Sigmoid colon (tissue), 4 donors: ENCODE measurements around the gene FANCC.

Experiments
- EP300 ChIP-seq, 4 donors: sonication (generic); formaldehyde crosslinking; IDR thresholded peaks; one replicate each; pipeline ENCODE4 v1.6.1; 2017; ENCODE audit warnings: antibody characterized with exemption in 4 of 4
- POLR2A ChIP-seq, 2 donors: fragments of 450-650 bp; IDR thresholded peaks; one replicate each; pipeline ENCODE4 v1.6.1; 2016; ENCODE audit warnings: antibody characterized with exemption in 2 of 2, mild to moderate bottlenecking in 2 of 2, moderate library complexity in 2 of 2
- TF ChIP-seq, protein P1 (sequence below), 4 experiments: fragments of 450-650 bp in 3 of 4; fragments of 200-600 bp in 1 of 4; IDR thresholded peaks; one replicate each; pipeline ENCODE4 v1.5.1; 2016 to 2019; ENCODE audit warnings: antibody characterized with exemption in 4 of 4, mild to moderate bottlenecking in 3 of 4, moderate library complexity in 2 of 4

DNA sequence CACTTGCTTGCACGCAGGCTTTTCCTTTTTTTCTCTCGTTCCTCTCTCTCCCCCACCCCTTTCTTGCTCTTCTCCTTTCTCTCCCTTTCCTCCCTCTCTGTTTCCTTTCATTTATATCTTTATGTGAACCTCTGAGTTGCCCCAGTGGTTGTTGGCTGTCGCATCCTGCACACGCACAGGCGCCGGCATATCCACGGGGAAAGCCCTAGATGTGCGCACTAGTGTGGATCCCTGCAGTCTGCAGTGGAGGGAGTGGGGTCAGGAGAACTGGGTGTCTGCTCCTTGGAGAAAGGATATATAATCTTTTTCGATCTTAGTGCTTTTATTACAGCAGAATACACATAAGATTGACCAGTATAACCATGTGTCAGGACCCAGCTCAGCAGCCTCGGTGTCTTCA, 223.5 kb downstream of the FANCC start:
- TF ChIP-seq, protein P1, sequence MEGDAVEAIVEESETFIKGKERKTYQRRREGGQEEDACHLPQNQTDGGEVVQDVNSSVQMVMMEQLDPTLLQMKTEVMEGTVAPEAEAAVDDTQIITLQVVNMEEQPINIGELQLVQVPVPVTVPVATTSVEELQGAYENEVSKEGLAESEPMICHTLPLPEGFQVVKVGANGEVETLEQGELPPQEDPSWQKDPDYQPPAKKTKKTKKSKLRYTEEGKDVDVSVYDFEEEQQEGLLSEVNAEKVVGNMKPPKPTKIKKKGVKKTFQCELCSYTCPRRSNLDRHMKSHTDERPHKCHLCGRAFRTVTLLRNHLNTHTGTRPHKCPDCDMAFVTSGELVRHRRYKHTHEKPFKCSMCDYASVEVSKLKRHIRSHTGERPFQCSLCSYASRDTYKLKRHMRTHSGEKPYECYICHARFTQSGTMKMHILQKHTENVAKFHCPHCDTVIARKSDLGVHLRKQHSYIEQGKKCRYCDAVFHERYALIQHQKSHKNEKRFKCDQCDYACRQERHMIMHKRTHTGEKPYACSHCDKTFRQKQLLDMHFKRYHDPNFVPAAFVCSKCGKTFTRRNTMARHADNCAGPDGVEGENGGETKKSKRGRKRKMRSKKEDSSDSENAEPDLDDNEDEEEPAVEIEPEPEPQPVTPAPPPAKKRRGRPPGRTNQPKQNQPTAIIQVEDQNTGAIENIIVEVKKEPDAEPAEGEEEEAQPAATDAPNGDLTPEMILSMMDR (IDR thresholded peaks at IDR 0.05), result no peak
- TF ChIP-seq POLR2A (IDR thresholded peaks at IDR 0.05) (no peak), EP300 (IDR thresholded peaks at IDR 0.05) (no peak)
